GM10248 (cell line): ENCODE data around the gene TMEM126A.

Experiments
- CTCF ChIA-PET: fragments of 300-600 bp; sonication (Branson Sonifier 250); formaldehyde crosslinking; extraction: SDS; loops from one replicate; lab custom pipeline; 2021; ENCODE audit warnings: antibody characterized with exemption; lab: Yijun Ruan, JAX
- POLR2A ChIA-PET: fragments of 350-650 bp; sonication (Branson Sonifier 250); formaldehyde crosslinking; extraction: SDS; loops from one replicate; lab custom pipeline; 2020; ENCODE audit warnings: antibody characterized with exemption; lab: Yijun Ruan, JAX
- DNase-seq: peaks from one replicate; pipeline ENCODE4 v3.0.0; 2012; ENCODE audit errors: extremely low spot score
- CTCF ChIP-seq: IDR thresholded peaks from 2 replicates; pipeline ENCODE4 v1.5.1; 2012; ENCODE audit warnings: mild to moderate bottlenecking, low read depth; ENCODE audit errors: extremely low read depth, missing control alignments, control extremely low read depth

Gene TMEM126A

GRCh38 chr11:85680897-85681296, 33.1 kb downstream of the TMEM126A start:
- POLR2A ChIA-PET, result no interaction called here
- TF ChIP-seq CTCF, result no peak
- CTCF ChIA-PET, result interaction anchor here (0.7 to 1.9 kb wide), 4 partner anchors 8 to 15 kb away, joined by 4 to 9 read pairs (median 4); no protein-coding TSS in a partner anchor
- no peak for DNase-seq

- no peak for TF ChIP-seq CTCF
- DNase-seq, result peak; percentile 87
- CTCF ChIA-PET, result interaction anchor here (1.0 to 1.4 kb wide), 2 partner anchors 14 to 18 kb away, joined by 3 to 4 read pairs; no protein-coding TSS in a partner anchor
- POLR2A ChIA-PET, result no interaction called here
These were observed 34.9 kb downstream of the TMEM126A start for GRCh38 chr11:85682330-85683305.

GRCh38 chr11:85685125-85685819, 37.5 kb downstream of the TMEM126A start:
- ChIA-PET POLR2A (interaction anchor here (0.9 kb wide), 1 partner anchor 37 kb away, joined by 3 read pairs; the partner anchor contains the start of gene TMEM126A), CTCF (interaction anchor here (0.8 to 3.0 kb wide), 4 partner anchors 11 to 22 kb away, joined by 3 to 15 read pairs (median 4); partner anchors contain the start of gene CREBZF)
- no peak for DNase-seq
- no peak for TF ChIP-seq CTCF

- DNase-seq, result no peak
- POLR2A ChIA-PET, result interaction anchor here (0.9 kb wide), 1 partner anchor 38 kb away, joined by 3 read pairs; the partner anchor contains the start of gene TMEM126A
- CTCF ChIA-PET, result interaction anchor here (1.0 to 3.0 kb wide), 2 partner anchors 10 to 17 kb away, joined by 3 to 15 read pairs; no protein-coding TSS in a partner anchor
These were observed 38.2 kb downstream of the TMEM126A start, which contains the start of gene CCDC89 for GRCh38 chr11:85685820-85686459. Gene CCDC89 (minus strand): TSS chr11:85686195. CDS start chr11:85686130, 65 bp downstream.

GRCh38 chr11:85694385-85694980, 46.7 kb downstream of the TMEM126A start:
- ChIA-PET POLR2A (no interaction called here), CTCF (interaction anchor here (0.8 to 1.7 kb wide), 3 partner anchors 13 to 148 kb away, joined by 3 to 4 read pairs (median 4); no protein-coding TSS in a partner anchor)
- DNase-seq, result no peak
- TF ChIP-seq CTCF, result peak; percentile 29

More at GRCh38 chr11:85685820-85686459, 38.2 kb downstream of the TMEM126A start, which contains the start of gene CCDC89:
- no peak for TF ChIP-seq CTCF
